ES-I3 (cell line): ENCODE measurements around the gene FOXD4L3.
"Not testable (repeated sequence)": the region's sequence is repeated elsewhere in the genome, so short reads cannot be mapped to it uniquely, and the experiment has no call there.

Experiments
- H3K36me3 ChIP-seq: 2 replicates; pipeline ENCODE4 v1.6.1; 2013; ENCODE audit warnings: mild to moderate bottlenecking, low read length, control low read depth, moderate library complexity; ENCODE audit not compliant: insufficient read depth
- H3K4me1 ChIP-seq: 2 replicates; pipeline ENCODE4 v1.6.1; 2013; ENCODE audit warnings: mild to moderate bottlenecking, control low read depth, low read length; ENCODE audit not compliant: insufficient read depth
- H3K9ac ChIP-seq: 2 replicates; pipeline ENCODE4 v1.6.1; 2013; ENCODE audit warnings: low read depth, mild to moderate bottlenecking, low read length, moderate library complexity
- H3K9me3 ChIP-seq: 2 replicates; pipeline ENCODE4 v1.6.1; 2013; ENCODE audit warnings: mild to moderate bottlenecking, low read length, moderate library complexity; ENCODE audit not compliant: control insufficient read depth, insufficient read depth

Gene FOXD4L3

DNA sequence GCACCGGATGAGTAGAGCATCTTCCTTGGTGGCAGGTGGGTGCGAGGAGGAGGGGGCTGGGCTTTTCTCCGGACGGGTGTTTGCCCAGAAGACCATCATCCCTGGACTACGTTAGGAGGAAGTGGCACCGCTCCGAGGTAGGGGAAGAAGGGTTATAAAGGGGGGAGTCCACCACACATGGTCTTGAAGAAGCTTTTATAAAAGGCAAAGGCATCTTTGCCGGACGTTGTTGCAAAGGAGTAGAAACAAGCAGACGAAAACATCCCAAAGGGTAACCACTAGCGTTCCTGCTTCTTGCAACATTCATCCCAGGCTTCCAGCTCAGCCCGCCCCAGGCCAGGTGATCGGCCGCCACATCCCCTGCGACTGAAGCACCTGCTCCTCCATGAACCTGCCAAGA lies at the start of gene FOXD4L3:
TSS of gene FOXD4L3 (plus strand) at position 301 of the 400 bp plus-strand sequence. CDS start at position 386, 85 bp downstream.
- H3K4me1 ChIP-seq, H3K9me3 ChIP-seq, H3K36me3 ChIP-seq, H3K9ac ChIP-seq: not testable (repeated sequence)

DNA sequence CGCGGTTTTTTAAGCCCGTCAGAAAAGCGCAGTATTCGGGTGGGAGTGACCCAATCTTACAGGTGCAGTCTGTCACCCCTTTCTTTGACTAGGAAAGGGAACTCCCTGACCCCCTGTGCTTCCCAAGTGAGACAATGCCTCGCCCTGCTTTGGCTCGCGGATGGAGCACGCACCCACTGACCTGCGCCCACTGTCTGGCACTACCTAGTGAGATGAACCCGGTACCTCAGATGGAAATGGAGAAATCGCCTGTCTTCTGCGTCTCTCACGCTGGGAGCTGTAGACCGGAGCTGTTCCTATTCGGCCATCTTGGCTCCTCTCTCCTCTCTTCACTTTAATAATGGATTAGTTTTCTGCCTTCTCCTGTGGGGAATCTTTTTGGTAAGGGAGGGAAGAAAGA lies 21.6 kb upstream of the FOXD4L3 start:
- H3K36me3 ChIP-seq, H3K4me1 ChIP-seq, H3K9ac ChIP-seq, H3K9me3 ChIP-seq: not testable (repeated sequence)

DNA sequence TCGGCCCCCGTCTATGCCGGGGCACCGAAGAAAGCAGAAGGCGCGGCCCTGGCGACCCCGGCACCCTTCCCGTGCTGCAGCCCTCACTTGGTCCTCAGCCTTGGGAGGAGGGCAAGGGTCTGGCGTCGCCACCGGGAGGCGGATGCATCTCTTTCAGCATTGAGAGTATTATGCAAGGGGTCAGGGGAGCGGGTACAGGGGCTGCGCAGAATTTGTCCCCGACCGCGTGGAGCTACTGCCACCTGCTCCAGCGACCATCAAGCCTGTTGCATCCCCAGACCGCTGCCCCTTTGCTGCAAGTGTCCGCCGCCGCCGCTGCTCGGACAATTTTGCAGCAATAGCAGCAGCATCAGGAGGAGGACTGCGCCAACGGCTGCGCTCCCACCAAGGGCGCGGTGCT lies 1.1 kb downstream of the FOXD4L3 start:
- not testable (repeated sequence) for H3K9me3 ChIP-seq, H3K4me1 ChIP-seq, H3K36me3 ChIP-seq, H3K9ac ChIP-seq

DNA sequence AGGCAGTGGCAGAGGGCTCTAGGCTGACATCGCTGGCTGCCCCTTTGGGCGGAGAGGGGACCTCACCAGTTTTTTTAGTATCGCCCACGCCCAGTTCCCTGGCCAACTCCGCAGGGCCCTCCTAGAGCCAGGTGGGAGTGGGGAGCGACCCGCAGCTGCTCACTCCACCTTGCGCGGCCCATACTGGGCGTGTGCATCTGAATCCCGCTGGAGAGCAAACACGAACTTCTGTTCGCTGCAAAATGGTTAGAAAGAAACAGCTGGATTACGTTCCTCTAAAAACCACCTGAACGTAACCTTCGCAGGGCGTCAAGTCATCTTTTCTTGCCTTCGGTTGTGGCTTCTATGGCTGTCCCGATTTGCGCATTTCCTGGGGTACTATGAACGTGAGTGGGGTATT lies 1.5 kb downstream of the FOXD4L3 start:
- not testable (repeated sequence) for H3K9me3 ChIP-seq, H3K36me3 ChIP-seq, H3K4me1 ChIP-seq

DNA sequence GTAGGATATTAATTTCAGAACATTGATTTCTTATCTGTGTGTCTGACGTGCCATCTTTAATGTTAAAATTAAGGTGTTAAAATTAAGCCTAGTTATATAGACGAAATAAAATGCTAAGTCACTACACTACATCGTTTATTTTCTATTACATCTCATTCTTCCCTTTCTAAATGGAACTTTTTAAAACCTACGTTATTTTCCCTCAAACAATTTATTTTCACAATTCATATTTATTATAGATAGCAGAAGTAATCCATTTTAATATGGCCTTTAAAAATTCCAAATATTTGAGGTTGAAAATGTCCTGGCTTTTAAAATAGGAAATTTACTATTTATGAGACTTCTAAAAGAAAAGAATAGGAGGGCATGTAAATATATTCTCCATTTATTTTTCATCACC lies 2.1 kb downstream of the FOXD4L3 start:
- not testable (repeated sequence) for H3K9ac ChIP-seq, H3K36me3 ChIP-seq, H3K4me1 ChIP-seq, H3K9me3 ChIP-seq

More for the DNA sequence above, 1.5 kb downstream of the FOXD4L3 start:
- not testable (repeated sequence) for H3K9ac ChIP-seq

DNA sequence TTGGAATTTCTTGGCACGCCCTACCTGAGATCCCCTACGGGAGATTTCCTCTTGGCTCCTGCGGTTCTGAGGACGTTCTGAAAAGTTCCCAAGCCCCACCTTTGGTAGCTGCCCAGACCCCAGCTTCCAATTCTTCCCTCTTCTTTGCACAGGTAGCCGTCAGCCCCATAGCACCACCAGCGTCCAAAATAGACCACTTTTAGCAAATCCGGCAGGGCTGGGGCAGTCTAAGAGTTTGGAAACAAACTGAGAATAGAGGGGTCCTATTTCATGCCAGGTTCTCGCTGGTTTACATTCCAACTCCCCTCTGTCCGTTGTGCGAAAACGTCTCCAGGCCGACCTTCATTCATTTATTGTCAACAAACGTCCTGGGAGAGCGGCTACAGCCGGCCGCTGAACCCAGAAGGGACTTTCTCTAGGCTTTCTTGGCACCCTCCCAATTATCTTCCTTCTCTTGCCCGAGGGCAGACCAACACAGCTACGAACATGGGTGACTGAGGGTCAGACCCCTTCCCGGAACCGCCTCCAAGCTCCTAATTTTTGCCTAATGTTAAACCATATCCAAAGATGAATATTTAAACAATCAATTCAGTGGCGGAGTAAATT lies 3.1 kb downstream of the FOXD4L3 start:
- not testable (repeated sequence) for H3K36me3 ChIP-seq, H3K9me3 ChIP-seq, H3K9ac ChIP-seq, H3K4me1 ChIP-seq

DNA sequence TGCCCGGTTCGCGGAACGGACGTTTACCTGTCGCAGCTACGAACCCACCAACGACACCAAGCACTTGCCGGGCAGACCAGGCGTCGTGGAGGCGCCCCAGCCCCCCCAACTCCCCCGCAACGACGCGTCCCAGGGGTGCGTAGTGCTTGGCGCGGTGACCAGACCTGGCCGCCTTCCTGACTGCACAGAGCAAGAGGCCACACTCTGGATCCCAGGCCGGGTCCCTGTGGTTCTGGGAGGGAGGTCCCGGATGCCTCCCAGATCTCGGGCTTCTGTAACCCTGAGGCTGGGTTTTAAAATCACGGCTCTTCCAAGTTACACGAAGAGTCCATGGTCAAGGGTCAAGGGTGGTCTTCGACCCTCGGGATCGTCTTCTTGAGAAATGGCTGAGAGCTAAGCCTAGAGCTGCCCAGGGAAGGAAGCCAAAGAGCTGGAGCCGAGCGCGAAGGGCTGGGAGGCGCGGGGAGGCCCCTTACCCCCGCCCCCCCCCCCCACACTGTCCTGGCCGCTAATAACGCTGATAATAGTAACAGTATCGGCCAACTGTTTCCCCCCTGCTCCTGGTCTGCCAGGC lies 3.8 kb downstream of the FOXD4L3 start:
- H3K36me3 ChIP-seq, H3K9me3 ChIP-seq, H3K4me1 ChIP-seq, H3K9ac ChIP-seq: not testable (repeated sequence)

DNA sequence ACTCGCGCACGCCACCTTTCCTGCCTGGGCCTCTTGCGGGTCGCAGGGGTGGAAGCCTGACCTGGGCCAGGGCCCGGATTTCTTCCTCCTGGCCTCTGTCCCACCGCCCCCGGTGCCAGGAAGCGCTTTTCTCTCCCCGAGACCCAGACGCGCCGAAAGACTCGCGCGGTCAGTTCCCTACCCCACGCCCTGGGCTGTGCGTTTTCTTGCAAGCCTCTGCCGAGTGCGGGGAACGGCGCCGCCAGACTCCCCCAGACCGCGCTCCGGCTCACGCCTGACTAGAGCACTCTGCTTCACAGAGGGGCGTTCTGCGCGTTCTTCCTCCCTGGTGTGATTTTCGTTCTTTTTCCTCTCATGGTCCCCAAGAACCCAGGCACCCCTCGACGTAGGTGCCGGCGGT lies 4.5 kb downstream of the FOXD4L3 start:
- H3K9ac ChIP-seq, H3K36me3 ChIP-seq, H3K4me1 ChIP-seq, H3K9me3 ChIP-seq: not testable (repeated sequence)

DNA sequence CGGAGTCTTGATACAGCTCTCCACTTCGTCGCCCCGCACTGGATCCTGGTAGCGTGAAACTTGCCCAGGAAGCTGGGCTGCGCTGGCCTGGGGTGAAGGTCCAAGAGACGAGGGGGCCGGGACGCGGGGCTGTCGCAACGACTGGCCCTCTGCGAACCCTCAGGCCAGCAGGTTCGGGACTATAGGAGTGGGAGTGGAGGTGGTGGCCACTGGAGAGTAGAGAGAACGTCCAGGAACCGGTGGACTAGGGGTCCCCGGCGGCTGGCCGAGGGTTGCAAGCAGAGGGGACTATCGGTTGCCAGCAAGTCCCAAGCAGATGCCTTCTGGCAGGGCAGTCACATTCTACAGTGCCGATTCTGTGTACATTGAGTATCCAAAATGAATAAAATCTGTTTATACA lies 5.0 kb downstream of the FOXD4L3 start:
- not testable (repeated sequence) for H3K9ac ChIP-seq, H3K9me3 ChIP-seq, H3K4me1 ChIP-seq, H3K36me3 ChIP-seq

DNA sequence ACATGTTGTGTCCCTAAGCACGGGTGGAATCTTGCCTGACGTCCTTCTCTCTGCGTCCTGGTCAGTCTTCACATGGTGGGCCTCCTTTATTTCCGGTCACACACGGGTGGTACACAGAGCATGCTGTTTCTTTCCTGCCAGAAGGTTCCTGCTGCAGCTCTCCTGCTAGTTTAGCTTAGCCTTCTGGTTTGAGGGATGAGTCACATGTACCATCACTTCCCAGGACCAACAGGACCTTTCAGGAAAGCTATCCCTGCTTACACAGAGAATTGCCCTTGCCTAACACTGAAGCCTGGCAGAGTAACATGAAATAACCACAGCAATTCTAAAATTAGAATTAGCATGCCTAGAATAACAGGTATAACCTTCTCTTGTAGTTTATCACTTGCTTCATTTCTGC lies 8.5 kb downstream of the FOXD4L3 start:
- not testable (repeated sequence) for H3K9ac ChIP-seq, H3K36me3 ChIP-seq, H3K9me3 ChIP-seq, H3K4me1 ChIP-seq

DNA sequence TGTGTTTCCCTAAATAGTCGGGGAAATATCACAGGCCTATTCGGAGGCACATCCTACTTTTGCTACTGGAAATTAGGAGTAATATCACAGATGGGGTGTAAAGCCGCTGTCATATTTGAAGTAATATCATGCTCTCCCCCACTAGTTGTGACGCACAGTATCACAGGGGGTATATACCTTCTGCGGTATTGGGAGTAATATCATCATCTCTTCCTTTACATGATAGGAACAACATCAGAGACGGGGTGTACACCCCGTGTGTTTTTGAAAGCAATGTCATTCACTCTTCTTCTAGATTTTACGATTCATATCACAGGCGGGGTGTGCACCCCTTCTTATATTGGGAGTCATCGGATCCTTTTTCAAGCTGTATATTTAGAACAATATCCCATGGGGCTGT lies 15.5 kb downstream of the FOXD4L3 start:
- not testable (repeated sequence) for H3K4me1 ChIP-seq, H3K36me3 ChIP-seq, H3K9me3 ChIP-seq, H3K9ac ChIP-seq

DNA sequence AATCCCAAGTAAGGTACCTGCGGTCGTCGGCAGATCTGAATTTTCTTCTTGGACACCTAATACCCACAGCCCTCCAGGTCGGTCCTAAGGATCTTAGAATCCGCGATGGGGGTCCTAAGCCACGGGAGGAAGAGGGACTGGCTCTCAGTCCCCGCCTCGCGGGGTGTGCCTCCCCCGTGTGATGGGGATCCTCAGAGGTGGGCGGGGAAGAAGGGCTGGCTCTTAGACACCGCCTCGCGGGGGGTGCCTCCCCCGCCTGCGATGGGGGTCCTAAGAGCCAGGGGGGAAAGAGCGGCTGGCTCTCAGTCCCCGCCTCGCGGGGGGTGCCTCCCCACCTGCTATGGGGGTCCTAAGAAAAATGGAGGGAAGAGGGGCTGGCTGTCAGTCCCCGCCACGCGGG lies 21.1 kb downstream of the FOXD4L3 start:
- not testable (repeated sequence) for H3K36me3 ChIP-seq, H3K4me1 ChIP-seq, H3K9ac ChIP-seq, H3K9me3 ChIP-seq

DNA sequence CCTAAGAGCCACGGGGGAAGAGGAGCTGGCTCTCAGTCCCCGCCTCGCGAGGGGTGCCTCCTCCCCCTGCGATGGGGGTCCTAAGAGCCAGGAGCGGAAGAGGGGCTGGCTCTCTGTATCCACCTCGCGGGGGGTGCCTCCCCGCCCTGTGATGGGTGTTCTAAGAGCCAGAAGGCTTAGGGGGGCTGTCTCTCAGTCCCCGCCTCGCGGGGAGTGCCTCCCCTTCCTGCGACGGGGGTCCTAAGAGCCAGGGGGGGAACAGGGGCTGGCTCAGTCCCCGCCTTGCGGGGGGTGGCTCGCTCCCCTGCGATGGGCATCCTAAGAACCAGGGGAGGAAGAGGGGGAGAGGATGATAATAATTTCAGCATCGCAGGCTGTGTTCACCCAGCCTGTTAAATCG lies 21.9 kb downstream of the FOXD4L3 start:
- not testable (repeated sequence) for H3K9me3 ChIP-seq, H3K4me1 ChIP-seq, H3K9ac ChIP-seq, H3K36me3 ChIP-seq

DNA sequence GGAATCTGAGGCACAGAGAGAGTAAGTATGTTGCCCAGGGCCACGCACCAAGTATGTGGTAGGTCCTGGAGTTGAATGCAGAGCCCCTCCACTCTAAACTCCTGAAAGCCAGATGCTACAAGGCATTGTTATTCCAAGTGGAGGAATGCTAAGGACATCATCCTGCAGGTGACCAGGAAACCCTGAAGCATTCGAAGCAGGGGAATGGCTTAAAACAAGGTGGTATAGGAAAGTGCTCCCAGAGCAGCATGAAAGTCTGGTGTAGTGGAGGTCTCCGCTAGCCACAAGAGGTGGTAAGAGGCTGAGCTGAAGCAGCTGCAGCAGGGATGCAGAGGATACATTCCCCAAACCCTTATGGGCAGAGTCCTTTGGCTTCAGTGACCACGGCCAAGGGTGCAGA lies 26.4 kb downstream of the FOXD4L3 start:
- not testable (repeated sequence) for H3K36me3 ChIP-seq, H3K9ac ChIP-seq, H3K4me1 ChIP-seq

DNA sequence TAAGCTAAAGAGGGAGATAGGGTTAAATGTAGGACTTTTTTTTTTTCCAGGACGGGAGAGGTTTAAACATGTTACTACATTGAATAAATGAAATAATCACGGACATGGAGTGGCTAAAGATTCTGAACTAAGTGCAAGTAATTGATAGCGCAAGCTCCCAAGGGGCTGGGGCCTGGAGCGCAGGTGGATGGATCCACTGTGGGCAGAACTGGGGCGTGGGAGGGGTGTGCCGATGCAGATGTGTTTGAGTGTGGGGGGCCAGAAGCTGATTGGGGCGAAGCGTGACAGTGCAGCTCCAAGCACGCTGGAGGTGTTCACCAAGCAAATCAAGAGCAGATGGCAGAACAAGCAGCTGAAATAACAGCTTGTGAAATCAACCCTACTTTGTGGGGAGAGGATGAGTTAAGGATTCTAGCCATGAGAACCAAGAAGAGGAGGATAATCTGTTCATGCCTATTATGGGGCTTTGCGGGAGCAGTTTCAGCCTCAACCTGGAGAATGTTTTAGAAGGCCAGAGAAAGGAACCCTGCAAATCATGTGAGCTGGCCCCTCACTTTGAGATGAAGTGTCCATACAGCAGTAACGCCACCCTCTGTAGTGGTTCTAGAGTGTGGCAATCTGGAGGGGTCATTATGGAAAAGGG lies 28.0 kb downstream of the FOXD4L3 start:
- not testable (repeated sequence) for H3K9ac ChIP-seq, H3K4me1 ChIP-seq, H3K36me3 ChIP-seq, H3K9me3 ChIP-seq

More for the DNA sequence above, 26.4 kb downstream of the FOXD4L3 start:
- not testable (repeated sequence) for H3K9me3 ChIP-seq
